HFFc6 (cell line): ENCODE data around the gene SIPA1L2. TPM values are rescaled to one million over a fixed set of nuclear protein-coding genes. Genes with fewer than 3 reads are reported as not detected.

Source experiments
- DNase-seq: peaks from one replicate; pipeline ENCODE4 v3.0.0-alpha.2; 2018
- H3K27ac Mint-ChIP-seq: 2 replicates; pipeline ENCODE4 v1.8.0; 2020; ENCODE audit warnings: mild to moderate bottlenecking, mixed read lengths
- H3K27me3 Mint-ChIP-seq: 2 replicates; pipeline ENCODE4 v1.8.0; 2021; ENCODE audit warnings: mild to moderate bottlenecking, moderate library complexity, mixed read lengths; ENCODE audit not compliant: insufficient read depth
- H3K36me3 Mint-ChIP-seq: 2 replicates; pipeline ENCODE4 v1.8.0; 2021; ENCODE audit warnings: low read depth, mixed read lengths
- H3K4me1 Mint-ChIP-seq: 2 replicates; pipeline ENCODE4 v1.8.0; 2020; ENCODE audit warnings: low read depth, mixed read lengths
- H3K4me3 Mint-ChIP-seq: 2 replicates; pipeline ENCODE4 v1.8.0; 2020; ENCODE audit warnings: mild to moderate bottlenecking, moderate library complexity, mixed read lengths
- H3K9me3 Mint-ChIP-seq: 2 replicates; pipeline ENCODE4 v1.8.0; 2020; ENCODE audit warnings: mild to moderate bottlenecking, mixed read lengths
- CTCF ChIP-seq: fragments of 200-600 bp; sonication (generic); IDR thresholded peaks from 2 replicates; pipeline ENCODE4 v1.5.0; 2021; ENCODE audit warnings: antibody characterized with exemption, mild to moderate bottlenecking
- total RNA-seq, 6 experiments: library from RNA; stranded (reverse); fragmentation: NEBNext Ultra II Directional; extraction: Animal tissue kit (Norgen Biotek cat#: 25700); gene quantifications; 2 replicates in 1 of 6; 3 replicates in 5 of 6; pipeline ENCODE4 v1.2.3, GENCODE V29; 2021

The SIPA1L2 gene
- total RNA-seq, 6 experiments from 2014 or later, result 0.02 to 0.05 (median 0.02) TPM; not detected in 1

- no peak for DNase-seq
- Mint-ChIP-seq H3K9me3 (peaks cover 15% of the 10 kb centered on the region), H3K36me3 (no peaks in the 10 kb centered on the region), H3K4me1 (no peaks in the 10 kb centered on the region), H3K27me3 (no peaks in the 10 kb centered on the region; the same call in none of the 2 replicates), H3K4me3 (no peak overlapping the region), H3K27ac (no peak overlapping the region)
- TF ChIP-seq CTCF, result no peak
Measured at GRCh38 chr1:232644209-232644608, 14.3 kb upstream of the SIPA1L2 start.

- H3K27ac Mint-ChIP-seq, result no peak overlapping the region
- no peak for DNase-seq
- no peaks in the 10 kb centered on the region; the same call in none of the 2 replicates for H3K27me3 Mint-ChIP-seq
- H3K36me3 Mint-ChIP-seq, result no peaks in the 10 kb centered on the region
- H3K9me3 Mint-ChIP-seq, result peaks cover 8% of the 10 kb centered on the region; the same call in 1 of the 2 replicates
- TF ChIP-seq CTCF, result no peak
- no peaks in the 10 kb centered on the region for H3K4me1 Mint-ChIP-seq
- H3K4me3 Mint-ChIP-seq, result no peak overlapping the region
Measured at GRCh38 chr1:232643251-232643650, 13.3 kb upstream of the SIPA1L2 start.

GRCh38 chr1:232641507-232641906 lies 11.6 kb upstream of the SIPA1L2 start:
- Mint-ChIP-seq H3K27ac (no peak overlapping the region), H3K4me3 (no peak overlapping the region), H3K9me3 (peaks cover 4% of the 10 kb centered on the region; the same call in 1 of the 2 replicates), H3K27me3 (no peaks in the 10 kb centered on the region; the same call in none of the 2 replicates), H3K4me1 (no peaks in the 10 kb centered on the region), H3K36me3 (no peaks in the 10 kb centered on the region)
- no peak for TF ChIP-seq CTCF
- DNase-seq, result no peak

- no peak for TF ChIP-seq CTCF
- H3K36me3 Mint-ChIP-seq, result no peaks in the 10 kb centered on the region
- DNase-seq, result no peak
- no peak overlapping the region for H3K4me3 Mint-ChIP-seq
- no peaks in the 10 kb centered on the region for H3K4me1 Mint-ChIP-seq
- no peak overlapping the region for H3K27ac Mint-ChIP-seq
- no peaks in the 10 kb centered on the region for H3K9me3 Mint-ChIP-seq
- peaks cover 13% of the 10 kb centered on the region; the same call in 1 of the 2 replicates for H3K27me3 Mint-ChIP-seq
Measured at GRCh38 chr1:232636799-232637198, 6.9 kb upstream of the SIPA1L2 start.

- H3K9me3 Mint-ChIP-seq, result no peaks in the 10 kb centered on the region
Measured at GRCh38 chr1:232635778-232636356, 5.9 kb upstream of the SIPA1L2 start.

More at GRCh38 chr1:232635778-232636356, 5.9 kb upstream of the SIPA1L2 start:
- TF ChIP-seq CTCF, result peak; percentile 88
- no peaks in the 10 kb centered on the region for H3K4me1 Mint-ChIP-seq
- H3K36me3 Mint-ChIP-seq, result no peaks in the 10 kb centered on the region
- peaks cover 15% of the 10 kb centered on the region; the same call in 1 of the 2 replicates for H3K27me3 Mint-ChIP-seq
- no peak overlapping the region for H3K4me3 Mint-ChIP-seq
- no peak overlapping the region for H3K27ac Mint-ChIP-seq
- peak; percentile 62 for DNase-seq
